Measurements from ENCODE around the gene GUCY1A2.

- TF ChIP-seq, protein P1, sequence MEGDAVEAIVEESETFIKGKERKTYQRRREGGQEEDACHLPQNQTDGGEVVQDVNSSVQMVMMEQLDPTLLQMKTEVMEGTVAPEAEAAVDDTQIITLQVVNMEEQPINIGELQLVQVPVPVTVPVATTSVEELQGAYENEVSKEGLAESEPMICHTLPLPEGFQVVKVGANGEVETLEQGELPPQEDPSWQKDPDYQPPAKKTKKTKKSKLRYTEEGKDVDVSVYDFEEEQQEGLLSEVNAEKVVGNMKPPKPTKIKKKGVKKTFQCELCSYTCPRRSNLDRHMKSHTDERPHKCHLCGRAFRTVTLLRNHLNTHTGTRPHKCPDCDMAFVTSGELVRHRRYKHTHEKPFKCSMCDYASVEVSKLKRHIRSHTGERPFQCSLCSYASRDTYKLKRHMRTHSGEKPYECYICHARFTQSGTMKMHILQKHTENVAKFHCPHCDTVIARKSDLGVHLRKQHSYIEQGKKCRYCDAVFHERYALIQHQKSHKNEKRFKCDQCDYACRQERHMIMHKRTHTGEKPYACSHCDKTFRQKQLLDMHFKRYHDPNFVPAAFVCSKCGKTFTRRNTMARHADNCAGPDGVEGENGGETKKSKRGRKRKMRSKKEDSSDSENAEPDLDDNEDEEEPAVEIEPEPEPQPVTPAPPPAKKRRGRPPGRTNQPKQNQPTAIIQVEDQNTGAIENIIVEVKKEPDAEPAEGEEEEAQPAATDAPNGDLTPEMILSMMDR (IDR thresholded peaks at IDR 0.05): no peak
- TF ChIP-seq ZFX (IDR thresholded peaks at IDR 0.05; ENCODE audit: borderline replicate concordance): no peak
Observed at GRCh38 chr11:106958517-106959248, 59.6 kb downstream of the GUCY1A2 start.

Measured in 22Rv1 (cell line).